Hepatocyte (in vitro differentiated cells): ENCODE measurements around the gene CA14. TPM values are rescaled to one million over a fixed set of nuclear protein-coding genes. Genes with fewer than 3 reads are reported as not detected.
A peak's percentile ranks its signal among the peaks of the same experiment; 100 is the strongest.
"Not testable (repeated sequence)": the region's sequence is repeated elsewhere in the genome, so short reads cannot be mapped to it uniquely, and the experiment has no call there.

ENCODE experiments used
- DNase-seq: peaks from one replicate; pipeline ENCODE4 v3.0.0-alpha.2; 2016; ENCODE audit warnings: low spot score
- H2AFZ ChIP-seq: fragments of 200-600 bp; sonication (generic); 2 replicates; pipeline ENCODE4 v1.6.0; 2016; ENCODE audit warnings: antibody characterized with exemption, mild to moderate bottlenecking
- H3K27ac ChIP-seq: fragments of 200-600 bp; sonication (generic); 2 replicates; pipeline ENCODE4 v1.5.1; 2016; ENCODE audit warnings: mild to moderate bottlenecking
- H3K27me3 ChIP-seq: fragments of 200-600 bp; sonication (generic); 2 replicates; pipeline ENCODE4 v1.6.1; 2016
- H3K36me3 ChIP-seq: fragments of 200-600 bp; sonication (generic); replicated peaks from 2 replicates; pipeline ENCODE4 v1.5.1; 2016; ENCODE audit warnings: low read depth; ENCODE audit not compliant: insufficient read depth
- H3K4me1 ChIP-seq: fragments of 200-600 bp; sonication (generic); 2 replicates; pipeline ENCODE4 v1.5.1; 2016; ENCODE audit warnings: mild to moderate bottlenecking, moderate library complexity; ENCODE audit not compliant: insufficient read depth
- H3K4me2 ChIP-seq: fragments of 200-600 bp; sonication (generic); 2 replicates; pipeline ENCODE4 v1.6.0; 2016
- H3K4me3 ChIP-seq: fragments of 200-600 bp; sonication (generic); 2 replicates; pipeline ENCODE4 v1.5.1; 2016; ENCODE audit warnings: mild to moderate bottlenecking
- H3K79me2 ChIP-seq: fragments of 200-600 bp; sonication (generic); 2 replicates; pipeline ENCODE4 v1.6.0; 2017; ENCODE audit warnings: mild to moderate bottlenecking
- H3K9me2 ChIP-seq: fragments of 200-600 bp; sonication (generic); replicated peaks from 2 replicates; pipeline ENCODE4 v1.6.0; 2017; ENCODE audit warnings: mild to moderate bottlenecking; ENCODE audit not compliant: insufficient read depth
- H3K9me3 ChIP-seq: fragments of 200-600 bp; sonication (generic); 2 replicates; pipeline ENCODE4 v1.5.1; 2016; ENCODE audit warnings: low read depth, mild to moderate bottlenecking
- H4K20me1 ChIP-seq: fragments of 200-600 bp; sonication (generic); 2 replicates; pipeline ENCODE4 v1.6.0; 2016; ENCODE audit warnings: mild to moderate bottlenecking; ENCODE audit not compliant: insufficient read depth, poor library complexity, severe bottlenecking
- CTCF ChIP-seq: fragments of 200-600 bp; sonication (generic); IDR thresholded peaks from 2 replicates; pipeline ENCODE4 v1.5.1; 2016; ENCODE audit warnings: antibody characterized with exemption, mild to moderate bottlenecking; ENCODE audit not compliant: poor library complexity
- EZH2 ChIP-seq: fragments of 200-600 bp; sonication (generic); IDR thresholded peaks from 2 replicates; pipeline ENCODE4 v1.6.1; 2016; ENCODE audit warnings: antibody characterized with exemption, mild to moderate bottlenecking, borderline replicate concordance
- EZH2phosphoT487 ChIP-seq: fragments of 200-600 bp; sonication (generic); IDR thresholded peaks from one replicate; pipeline ENCODE4 v1.6.1; 2018; ENCODE audit warnings: antibody characterized with exemption, mild to moderate bottlenecking, low read depth, moderate library complexity; ENCODE audit not compliant: unreplicated experiment, severe bottlenecking
- WGBS: methylation state at CpG from one replicate; pipeline ENCODE4 v1.1.6; 2016; ENCODE audit warnings: low lambda C conversion rate; ENCODE audit errors: missing lambda C conversion rate; 5-methylcytosine and 5-hydroxymethylcytosine counted together
- polyA plus RNA-seq: library from polyadenylated mRNA; unstranded; fragments of >200 nt; fragmentation: Nextera tagmentation; extraction: Ambion mirVana; gene quantifications from 2 replicates; pipeline ENCODE4 v1.2.1, GENCODE V29; 2016
- total RNA-seq: library from RNA; depleted of rRNA; stranded (reverse); fragments of >200 nt; gene quantifications from 2 replicates; pipeline ENCODE4 v1.2.3, GENCODE V29; 2014

CA14 gene
- total RNA-seq (2.4 and 4.6 TPM in 2 replicates), polyA plus RNA-seq (6.0 and 7.3 TPM in 2 replicates)

GRCh38 chr1:150257624-150258585 lies at the start of gene CA14:
CA14 (plus strand) TSS chr1:150257774; CDS start chr1:150258129, 355 bp downstream.
- Histone ChIP-seq H3K9me2 (no peaks in the 10 kb centered on the region), H4K20me1 (no peaks in the 10 kb centered on the region), H3K79me2 (no peaks in the 10 kb centered on the region), H3K4me1 (peaks cover 48% of the 10 kb centered on the region), H3K9me3 (no peaks in the 10 kb centered on the region), H2AFZ (peak within 1 kb of the TSS; percentile 75), H3K36me3 (no peaks in the 10 kb centered on the region), H3K4me2 (peak within 1 kb of the TSS; percentile 76), H3K4me3 (no peak within 1 kb of the TSS), H3K27ac (peak within 1 kb of the TSS; percentile 85), H3K27me3 (no peaks in the 10 kb centered on the region)
- TF ChIP-seq EZH2 (no peak), CTCF (no peak), EZH2phosphoT487 (no peak)
- DNase-seq: no peak
- WGBS: 14% methylated on average over 13 of the region's 13 CpGs

DNA sequence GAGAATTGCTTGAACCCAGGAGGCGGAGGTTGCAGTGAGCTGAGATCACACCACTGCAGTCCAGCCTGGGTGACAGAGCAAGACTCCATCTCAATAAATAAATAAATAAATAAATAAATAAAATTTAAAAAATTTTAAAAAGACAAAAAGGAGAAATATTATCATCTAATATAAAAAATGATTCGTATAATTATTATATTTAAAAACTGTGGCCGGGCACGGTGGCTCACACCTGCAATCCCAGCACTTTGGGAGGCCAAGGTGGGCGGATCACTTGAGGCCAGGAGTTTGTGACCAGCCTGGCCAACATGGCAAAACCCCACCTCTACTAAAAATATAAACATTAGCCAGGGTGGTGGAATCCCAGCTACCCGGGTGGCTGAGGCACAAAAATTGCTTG lies 49.1 kb upstream of the CA14 start:
- not testable (repeated sequence) for H3K9me2 ChIP-seq, H3K4me2 ChIP-seq, H3K27ac ChIP-seq, H3K79me2 ChIP-seq, DNase-seq, H3K4me1 ChIP-seq, H3K36me3 ChIP-seq, H3K4me3 ChIP-seq, H3K27me3 ChIP-seq, H2AFZ ChIP-seq, H4K20me1 ChIP-seq, H3K9me3 ChIP-seq
- WGBS: 91% methylated on average over 6 of the region's 6 CpGs

- H3K4me3 ChIP-seq: no peak overlapping the region
- TF ChIP-seq CTCF (no peak), EZH2phosphoT487 (no peak), EZH2 (no peak)
- no peak overlapping the region for H3K27ac ChIP-seq
- H3K9me2 ChIP-seq: no peaks in the 10 kb centered on the region
- H3K9me3 ChIP-seq: no peaks in the 10 kb centered on the region
- H3K4me2 ChIP-seq: no peak overlapping the region
- peaks cover 4% of the 10 kb centered on the region for H3K4me1 ChIP-seq
- 93% methylated on average over 4 of the region's 4 CpGs for WGBS
- no peak overlapping the region for H2AFZ ChIP-seq
- H3K79me2 ChIP-seq: no peaks in the 10 kb centered on the region
- no peaks in the 10 kb centered on the region for H4K20me1 ChIP-seq
- H3K36me3 ChIP-seq: no peaks in the 10 kb centered on the region
- DNase-seq: no peak
- H3K27me3 ChIP-seq: no peaks in the 10 kb centered on the region
These were observed 47.5 kb upstream of the CA14 start for GRCh38 chr1:150210091-150210490.

DNA sequence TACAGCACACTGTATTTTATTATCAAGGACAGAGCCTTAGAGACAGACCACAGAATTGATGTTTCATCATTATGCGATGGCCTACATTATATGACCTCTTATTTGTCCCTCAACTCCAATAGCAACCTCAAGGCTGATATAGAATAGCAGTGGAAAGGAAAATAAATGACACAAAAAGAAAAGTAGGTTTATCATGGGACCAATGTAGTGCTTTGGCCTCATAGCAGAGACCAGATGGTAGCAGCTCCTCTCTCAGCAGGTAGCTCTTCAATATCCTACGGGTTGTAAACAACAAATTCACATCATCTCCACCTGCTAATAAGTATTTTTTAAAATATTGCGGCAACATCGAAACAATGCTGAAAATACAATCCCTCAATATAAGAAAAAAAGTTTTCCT lies 46.9 kb upstream of the CA14 start:
- H3K9me2 ChIP-seq: no peaks in the 10 kb centered on the region
- H3K9me3 ChIP-seq: no peaks in the 10 kb centered on the region
- TF ChIP-seq EZH2 (no peak), EZH2phosphoT487 (no peak), CTCF (no peak)
- DNase-seq: no peak
- no peak overlapping the region for H3K4me2 ChIP-seq
- H2AFZ ChIP-seq: no peak overlapping the region
- no peak overlapping the region for H3K4me3 ChIP-seq
- H3K27ac ChIP-seq: no peak overlapping the region
- 93% methylated on average over 4 of the region's 4 CpGs for WGBS
- no peaks in the 10 kb centered on the region for H3K36me3 ChIP-seq
- H4K20me1 ChIP-seq: no peaks in the 10 kb centered on the region
- no peaks in the 10 kb centered on the region for H3K79me2 ChIP-seq
- no peaks in the 10 kb centered on the region for H3K27me3 ChIP-seq
- H3K4me1 ChIP-seq: peaks cover 4% of the 10 kb centered on the region
